Fibroblast of skin of right biceps (primary cell): ENCODE measurements around the gene KLF6.
A peak's percentile ranks its signal among the peaks of the same experiment; 100 is the strongest.

ENCODE experiments used
- DNase-seq: peaks from one replicate; pipeline ENCODE4 v3.0.0-alpha.2; 2013

Gene KLF6

DNA sequence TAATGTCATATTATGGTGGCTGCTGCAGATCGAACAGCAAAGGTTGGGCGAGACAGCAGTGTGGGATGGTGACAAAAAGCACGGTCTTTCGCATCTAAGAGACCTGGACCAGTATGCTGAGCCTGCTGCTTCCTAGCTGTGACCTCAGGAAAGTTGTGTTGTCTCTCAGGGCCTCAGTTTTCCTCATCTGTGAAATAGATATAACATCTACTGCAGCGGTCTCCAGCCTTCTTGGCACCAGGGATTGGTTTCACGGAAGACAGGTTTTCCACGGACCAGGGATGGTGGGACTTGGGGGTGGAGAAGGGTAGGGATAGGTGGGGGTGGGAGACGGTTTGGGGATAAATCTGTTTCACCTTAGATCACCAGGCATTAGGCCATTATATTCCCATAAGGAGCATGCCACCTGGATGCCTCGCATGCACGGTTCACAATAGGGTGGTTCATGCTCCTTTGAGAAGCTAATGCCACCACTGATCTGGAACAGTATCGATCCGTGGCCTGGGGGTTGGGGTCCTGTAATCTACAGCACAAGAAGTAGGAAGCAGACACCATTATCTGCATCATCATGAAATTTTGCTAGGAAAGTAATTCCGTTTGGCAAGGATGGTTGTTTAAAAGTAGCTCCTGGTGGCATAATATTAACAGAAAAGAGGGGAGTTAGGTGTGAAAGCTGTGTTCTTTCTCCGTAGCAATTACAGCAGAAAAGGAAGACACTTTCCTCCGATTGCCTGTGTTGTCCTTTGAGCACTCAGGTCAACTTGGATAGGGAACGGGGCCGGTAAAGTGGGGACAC lies 10.8 kb downstream of the KLF6 start:
- peak; percentile 37 for DNase-seq

DNA sequence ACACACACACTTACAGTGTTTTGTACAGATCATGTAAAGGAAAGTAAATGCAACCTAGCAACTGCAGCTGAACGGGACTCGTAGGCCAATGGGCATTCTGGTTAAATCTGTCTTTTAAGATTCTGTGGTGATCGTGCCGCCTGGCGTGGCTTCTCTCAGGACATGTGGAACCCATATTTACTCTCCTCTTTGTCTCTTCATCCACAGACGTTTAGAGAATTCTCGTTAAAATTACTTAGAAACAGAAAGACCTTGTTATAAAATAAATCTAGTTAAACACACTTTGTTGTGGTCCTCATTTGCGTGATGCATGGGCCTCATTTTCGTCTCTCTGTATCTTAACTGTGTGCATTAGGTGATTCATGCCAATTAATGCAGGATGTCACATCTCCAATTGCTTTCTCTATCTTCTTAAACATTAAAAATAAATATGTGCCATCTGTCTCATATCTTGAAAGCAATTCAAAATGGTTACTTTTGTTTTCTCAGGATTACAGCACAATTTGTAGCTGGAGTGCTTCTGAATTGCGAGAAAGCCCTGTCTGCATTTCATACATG lies 11.5 kb downstream of the KLF6 start:
- DNase-seq: peak; percentile 37

DNA sequence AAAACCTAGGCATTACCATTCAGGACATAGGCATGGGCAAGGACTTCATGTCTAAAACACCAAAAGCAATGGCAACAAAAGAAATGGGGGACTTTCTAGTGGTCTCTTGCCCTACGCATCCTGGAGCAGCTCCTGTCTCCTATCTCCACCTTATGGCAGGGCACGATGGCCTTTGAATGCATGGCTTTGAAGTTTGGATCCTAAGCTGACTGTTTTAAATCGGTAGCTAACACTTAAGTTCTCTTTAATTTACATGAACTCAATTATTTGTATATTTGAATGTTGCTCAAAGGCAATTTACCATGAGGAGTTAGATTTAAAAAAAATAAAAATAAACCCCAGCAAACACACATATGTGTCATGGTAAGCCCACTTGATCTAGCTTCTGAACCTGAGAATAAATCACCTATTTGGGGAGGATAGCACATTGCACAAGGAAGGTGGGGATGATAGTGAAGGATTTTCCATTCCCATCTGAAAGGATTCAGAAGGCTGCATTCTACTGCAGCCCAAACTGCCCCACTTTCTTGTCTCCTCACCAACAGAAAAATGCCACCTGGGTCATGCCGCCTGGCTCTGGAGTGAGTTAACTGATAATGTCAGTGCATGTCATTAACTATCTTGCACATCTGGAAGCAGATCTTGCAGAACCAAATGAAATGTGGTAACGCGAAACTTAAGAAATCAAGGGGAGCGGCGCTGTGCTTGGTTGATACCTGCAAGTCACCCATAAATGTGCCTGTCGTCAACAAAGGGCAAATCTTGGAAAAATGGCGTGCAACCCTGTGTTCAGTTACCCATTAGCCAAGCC lies 12.4 kb downstream of the KLF6 start:
- DNase-seq: no peak

DNA sequence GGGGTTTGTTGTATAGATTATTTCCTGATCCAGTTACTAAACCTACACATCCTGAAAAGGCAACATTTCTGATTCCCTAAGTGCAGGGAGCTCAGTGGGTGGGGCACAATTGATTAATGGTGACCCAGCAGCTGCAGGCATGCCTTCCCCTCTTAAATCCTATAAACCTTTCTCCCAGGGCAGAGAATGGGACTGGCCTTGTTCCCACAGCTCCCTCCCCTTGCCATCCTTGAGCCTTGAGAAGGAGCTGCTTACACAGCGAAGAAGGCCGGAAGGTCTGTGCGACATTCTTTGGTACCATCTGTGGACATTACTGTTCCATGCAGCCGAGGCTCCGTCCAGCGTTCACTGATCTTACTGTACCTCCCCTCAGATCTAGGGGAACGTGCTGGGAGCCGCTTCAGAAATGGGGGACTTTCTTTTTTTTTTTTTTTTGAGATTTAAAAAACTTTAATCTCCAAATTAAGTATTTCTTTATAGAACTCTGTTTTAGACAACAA lies 14.3 kb downstream of the KLF6 start:
- DNase-seq: no peak

DNA sequence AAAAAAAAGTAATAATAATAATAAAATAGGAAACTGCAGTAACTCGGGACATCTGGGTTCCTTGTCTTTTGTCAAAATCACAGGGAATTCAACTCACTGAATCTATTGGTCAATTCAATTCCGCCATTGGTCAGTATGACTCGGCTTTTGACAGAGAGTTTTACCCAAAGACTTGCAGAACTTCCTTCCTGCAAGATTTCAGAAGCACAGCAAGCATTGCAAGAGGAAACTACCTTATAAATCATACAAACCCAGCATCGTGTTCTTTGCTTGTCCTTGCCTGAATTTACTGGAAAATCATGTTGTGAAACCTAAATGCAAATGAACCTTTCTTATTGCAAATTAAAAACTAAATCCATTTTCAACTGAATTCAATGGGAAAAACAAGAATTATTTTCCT lies 15.5 kb downstream of the KLF6 start:
- DNase-seq: no peak

DNA sequence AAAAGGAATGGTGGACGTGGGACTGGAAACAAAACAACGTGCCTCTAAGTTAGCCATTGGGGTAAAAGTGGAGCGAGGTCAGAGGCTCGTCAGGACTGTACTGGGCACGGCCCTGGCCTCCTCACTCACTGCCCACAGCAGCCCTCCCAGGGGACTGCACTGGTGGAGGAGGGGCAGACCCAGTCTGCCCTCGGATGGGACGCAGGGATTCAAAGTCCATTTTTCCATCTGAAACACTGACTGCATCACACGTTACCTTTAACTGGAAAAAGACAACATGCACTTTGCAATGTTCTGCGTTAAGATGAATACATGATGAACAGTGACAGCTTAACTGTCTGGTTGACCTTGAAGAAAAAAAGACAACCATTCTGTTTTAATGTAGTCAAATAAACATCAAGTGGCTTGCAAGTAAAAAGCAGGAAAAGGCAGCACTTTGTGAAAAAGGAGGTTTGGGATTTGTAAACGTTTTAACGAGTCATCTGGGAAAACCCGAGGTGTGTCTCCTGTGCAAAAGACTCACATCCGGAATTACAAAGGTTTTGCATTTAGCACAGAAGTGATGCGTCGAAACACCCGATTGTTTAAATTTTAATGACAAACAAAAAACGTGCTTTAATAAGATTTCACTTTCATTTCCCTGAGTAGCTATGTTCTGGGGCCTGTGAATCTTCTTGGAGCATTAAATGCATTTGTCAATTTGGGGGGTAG lies 18.8 kb downstream of the KLF6 start:
- DNase-seq: no peak

DNA sequence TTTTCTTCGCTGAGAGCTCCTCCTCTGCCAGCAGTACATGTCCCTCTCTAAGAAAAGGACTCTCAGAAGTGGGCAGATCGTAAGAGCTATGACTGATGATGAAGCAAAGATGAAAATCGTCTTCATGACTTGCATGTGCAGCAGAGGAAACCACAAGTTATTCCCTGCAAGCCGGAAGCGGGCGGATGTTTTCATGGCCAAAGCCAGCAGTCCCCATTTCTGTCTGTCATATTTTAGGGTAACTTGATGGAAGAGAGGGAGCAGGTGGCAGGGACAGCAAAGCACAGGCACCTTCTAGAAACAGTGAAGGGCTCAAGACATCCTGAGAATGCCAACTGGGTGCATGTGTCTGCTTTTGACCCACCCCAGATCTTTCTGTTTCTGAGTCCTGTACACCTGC lies 19.9 kb downstream of the KLF6 start:
- DNase-seq: peak; percentile 51

DNA sequence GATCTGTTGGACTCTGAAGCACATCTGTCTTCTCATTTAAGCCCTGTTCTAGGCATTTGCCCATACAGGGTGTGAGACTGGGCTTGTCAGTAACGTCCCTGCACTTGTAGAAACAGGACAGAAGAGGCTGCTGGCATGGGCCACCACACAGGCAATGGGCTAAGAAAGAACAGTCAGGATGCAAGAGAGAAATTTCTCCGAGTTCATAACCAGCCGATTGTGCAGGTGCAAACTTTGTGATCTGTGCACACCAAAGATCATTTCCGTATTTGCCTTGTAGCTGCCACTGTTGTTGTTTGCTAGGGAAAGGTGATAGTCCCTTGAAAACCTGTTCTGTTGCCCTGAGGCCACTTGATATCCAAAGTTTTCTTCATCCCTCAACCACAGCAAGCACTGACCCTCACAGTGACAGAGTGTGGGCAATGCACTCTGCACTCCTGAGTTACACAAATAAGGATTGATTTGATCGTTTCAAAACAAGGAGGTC lies 20.3 kb downstream of the KLF6 start:
- no peak for DNase-seq

DNA sequence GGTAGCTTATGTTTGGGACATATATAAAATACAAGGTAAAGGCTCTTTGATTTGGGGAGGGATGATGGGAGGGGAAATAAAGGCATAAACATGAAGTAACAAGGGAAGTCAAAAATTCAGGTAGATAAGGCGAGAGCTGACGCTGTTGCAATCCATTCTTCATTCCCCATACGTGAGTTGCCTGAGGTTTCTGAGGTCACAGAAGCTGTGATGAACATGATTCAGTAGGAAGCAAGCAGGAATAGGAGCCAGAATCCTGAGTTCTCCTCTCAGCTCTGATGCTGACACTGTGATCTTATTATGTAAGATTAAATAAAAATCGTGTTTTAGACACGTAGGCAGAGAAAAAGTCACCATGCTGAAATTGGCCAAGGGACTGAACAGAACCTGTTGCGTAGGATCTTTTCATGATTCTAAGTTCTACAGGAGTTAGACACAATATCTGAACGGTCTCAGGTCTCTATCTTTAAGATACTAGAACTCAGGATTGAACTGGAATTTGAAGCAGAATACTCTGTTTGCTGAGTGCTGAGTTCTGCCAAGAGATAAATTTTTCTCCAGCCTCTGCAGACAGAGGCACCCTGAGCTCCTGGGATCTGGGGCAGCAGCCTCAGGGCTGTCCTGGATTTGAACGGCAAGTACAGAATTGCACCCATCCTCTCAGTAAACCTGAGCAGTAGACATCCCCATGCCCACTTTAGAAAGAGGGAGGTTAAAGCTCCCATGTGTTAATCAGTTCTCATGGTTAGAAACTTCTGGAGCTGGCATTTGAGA lies 21.0 kb downstream of the KLF6 start:
- peak; percentile 79 for DNase-seq

DNA sequence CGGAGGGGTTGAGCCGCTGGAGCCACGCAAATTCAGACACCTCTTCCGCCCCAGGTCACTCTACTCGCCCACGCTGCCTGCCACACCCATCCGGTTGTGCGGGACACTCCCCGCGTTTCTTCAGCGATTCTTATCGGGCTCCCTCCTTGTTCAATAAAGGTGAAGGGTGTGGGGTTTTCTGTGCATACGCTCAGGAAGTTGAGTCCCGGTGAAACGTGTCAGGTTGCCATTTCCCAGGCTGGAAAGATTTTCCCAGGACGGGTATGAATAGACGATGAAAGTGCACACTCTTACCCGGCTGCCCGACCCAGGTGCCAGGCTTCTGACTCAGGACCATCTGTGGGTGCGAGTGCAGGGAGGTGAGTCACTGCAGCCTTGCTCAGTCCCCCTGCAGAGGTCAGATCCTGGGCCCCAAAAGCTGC lies 22.0 kb downstream of the KLF6 start:
- DNase-seq: no peak

DNA sequence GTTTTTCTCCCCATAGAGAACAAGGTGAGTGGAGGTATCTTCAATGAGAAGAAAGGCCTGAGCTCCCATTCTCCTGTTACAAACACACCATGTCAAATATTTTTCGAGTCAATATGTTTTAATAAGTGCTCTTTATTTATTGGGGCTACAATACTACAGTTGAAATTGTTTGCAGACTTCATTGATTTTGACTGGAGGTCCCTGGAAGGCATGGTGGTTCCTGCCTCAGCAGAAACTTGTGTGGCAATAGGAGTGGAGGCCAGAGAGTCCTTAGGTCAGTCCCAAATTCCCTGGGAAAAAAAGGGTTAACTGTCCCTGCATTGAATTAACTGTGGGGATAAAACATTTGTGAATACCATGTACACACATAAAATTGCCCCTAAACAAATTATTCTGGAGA lies 22.7 kb downstream of the KLF6 start:
- no peak for DNase-seq

DNA sequence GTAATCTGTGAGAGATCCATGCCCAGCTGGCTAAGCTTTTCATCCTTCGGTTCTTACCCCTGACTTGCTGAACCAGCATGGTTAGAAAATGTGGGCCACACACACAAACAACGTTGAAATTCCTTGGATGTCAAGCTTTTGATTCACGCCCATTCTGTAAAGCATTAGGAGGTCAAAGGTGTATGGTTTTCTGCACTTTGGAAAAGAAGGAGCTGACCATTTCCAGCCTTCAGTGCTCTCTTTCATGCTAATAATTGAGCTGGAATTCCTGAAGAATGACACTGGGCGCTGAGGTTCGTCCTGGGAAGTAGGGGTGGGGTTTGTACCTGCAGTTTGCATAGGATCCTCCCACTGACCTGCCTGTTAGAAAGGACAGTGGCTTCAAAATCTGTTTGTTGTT lies 23.1 kb downstream of the KLF6 start:
- no peak for DNase-seq

DNA sequence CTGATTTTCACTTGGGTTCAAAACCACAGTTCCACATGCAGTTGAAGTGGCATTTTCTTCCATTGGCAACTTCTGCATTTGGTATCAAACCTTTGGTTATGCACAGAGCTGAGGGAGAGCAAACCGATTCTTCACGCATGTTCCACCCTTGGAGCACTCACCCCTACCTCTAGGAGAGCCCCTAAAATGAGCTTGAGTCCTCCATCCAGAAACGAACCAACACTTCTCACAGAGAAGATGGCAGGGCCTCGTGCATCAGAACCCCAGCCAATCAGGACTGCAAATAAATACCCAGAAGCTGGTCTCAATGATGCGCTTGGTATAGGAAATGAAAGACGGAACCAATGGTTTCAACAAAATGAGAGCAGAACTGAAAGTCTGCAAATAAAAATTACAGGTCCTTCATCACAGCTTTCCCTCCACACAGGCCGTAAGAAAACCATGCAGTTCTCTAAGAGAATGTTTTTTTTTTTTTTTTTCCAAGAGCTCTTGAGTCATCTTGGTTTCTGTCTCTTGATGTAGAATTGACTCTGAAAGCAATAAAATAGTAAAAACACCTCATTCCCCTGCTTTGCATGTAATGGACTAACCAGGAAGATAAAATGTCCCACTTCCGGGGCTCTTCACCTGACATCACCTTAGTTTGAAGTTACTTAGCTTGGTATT lies 23.9 kb downstream of the KLF6 start:
- DNase-seq: no peak

DNA sequence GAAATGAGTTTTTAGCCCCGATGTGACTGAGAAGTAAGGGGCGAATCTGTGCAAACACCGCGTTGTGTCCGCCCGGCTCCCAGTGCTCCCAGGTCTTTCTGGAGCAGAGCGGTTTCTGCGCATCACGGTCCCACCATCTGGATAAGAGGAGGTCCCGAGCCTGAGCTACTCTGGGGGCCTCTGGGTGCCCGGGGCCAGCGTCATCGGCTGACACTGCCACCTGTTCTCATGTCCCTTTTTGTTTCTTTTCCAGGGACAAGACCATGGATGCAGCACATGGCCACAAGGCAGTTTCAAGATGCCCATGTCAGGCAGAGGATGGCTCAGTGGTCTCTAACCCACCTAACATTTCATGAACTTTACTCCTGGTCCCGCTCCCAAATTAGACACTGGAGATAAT lies 24.9 kb downstream of the KLF6 start:
- DNase-seq: no peak

DNA sequence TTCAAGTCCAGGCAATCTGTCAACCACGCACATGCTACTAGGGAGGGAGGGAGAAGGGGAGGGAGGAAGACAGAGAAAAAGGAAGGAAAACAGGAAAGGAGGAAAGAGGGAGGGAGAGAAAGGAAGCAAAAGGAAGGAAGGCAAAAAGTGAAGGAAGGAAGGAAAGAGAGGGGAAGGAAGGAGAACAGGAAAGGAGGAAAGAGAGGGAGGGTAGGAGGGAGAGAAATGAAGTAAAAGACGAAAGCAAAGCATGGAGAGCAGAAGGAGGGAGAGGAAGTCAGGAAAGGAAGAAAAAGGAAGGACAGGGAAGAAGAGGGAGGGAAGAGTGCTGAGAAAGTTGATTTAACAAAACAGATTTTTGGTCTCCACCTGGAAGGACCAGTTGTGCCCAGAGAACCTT lies 25.6 kb downstream of the KLF6 start:
- DNase-seq: no peak

DNA sequence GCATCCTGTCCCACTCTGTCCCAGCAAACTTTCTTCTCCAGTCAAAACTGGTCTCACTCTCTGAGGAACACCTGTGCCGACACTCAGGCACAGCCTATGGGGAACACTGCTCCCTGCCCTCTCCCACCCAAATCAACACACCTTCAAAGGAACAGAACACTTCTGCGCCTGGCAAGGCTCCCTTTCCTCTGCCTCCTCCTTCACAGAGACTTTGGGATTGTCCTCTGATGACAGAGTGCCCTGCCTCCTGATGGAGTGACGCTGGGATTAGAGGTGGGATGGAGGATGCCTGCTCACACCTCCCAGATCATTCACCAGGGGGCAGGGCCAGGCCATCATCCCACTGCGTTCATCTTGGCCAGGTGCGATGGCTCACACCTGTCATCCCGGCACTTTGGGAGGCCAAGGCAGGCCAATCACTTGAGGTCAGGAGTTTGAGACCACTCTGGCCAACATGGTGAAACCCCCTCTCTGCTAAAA lies 26.5 kb downstream of the KLF6 start:
- DNase-seq: no peak

DNA sequence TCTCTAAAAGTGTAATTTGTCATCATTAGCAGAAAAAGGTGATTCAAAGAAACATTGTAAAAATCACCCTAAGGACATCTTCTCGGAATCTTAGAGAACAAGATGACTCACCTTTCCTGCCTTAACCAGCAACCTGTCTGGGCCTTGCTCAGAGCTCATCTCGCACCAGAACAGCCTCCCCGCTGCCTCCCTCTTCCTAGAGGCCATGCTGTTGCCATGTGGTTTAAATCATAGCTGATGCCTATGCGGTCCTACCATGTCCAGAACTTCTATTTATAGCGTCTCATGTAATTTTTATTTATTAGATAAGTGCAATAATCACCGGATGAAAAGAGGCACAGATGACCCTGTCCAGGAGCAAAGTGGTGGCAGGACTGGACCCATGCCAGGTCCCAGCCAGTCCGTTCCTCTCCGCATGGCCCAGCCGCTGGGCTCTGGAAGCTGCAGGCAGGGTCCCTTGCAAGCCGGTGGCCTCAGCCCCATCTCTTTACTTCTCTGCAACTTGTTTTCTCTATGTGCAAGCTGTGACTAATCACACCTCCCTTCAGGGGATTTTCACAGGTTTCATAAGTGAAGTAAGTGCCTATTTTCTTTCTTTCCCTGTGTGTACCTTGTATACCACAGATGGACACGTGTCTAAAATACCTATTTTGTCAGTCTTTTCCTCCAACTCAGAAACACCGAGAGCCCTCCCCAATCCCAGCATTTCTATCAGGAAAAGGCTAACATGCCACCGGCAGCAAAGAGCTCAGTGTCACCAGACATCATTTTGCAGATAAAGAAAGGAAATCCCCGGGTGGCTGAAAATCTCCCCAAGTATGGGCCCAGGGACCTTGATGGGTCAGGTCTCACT lies 27.1 kb downstream of the KLF6 start:
- no peak for DNase-seq

DNA sequence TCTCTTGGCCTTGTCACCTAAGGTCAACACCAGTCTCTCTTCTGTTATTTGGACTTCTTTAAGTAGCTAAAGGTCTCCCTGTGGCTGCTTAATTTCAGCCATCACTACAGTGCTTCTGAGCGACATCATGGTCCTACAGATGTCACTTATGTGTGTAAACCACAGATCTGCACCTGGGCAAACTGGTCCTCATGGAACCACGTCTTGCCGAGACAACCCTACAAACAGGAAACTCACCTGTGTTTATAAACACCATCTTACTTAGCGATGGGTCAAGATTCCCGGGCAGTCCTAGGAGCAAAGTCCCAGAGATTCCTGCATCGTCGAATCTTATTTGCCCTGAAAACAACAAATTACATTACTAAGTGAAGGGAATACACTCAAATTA lies 27.8 kb downstream of the KLF6 start:
- DNase-seq: no peak

DNA sequence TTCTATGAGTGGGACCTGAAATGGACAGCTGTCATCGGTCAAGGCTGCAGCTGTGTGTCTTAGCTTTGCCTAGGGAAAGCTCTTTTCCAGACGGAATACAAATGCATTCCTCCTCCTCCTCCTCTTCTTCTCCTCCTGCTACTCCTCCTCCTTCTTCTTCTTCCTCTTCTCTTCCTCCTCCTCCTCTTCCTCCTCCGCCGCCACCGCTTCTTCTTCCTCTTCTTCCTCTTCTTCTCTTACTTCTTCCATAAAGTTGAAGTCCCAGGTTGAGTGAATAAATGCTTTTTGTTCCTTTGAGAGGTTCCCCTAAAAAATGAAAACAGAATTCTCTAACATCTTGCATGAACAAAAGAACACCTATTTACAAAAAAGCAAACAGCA lies 28.7 kb downstream of the KLF6 start:
- no peak for DNase-seq
